GM12891 (cell line): ENCODE data around the gene THUMPD3.
A peak's percentile ranks its signal among the peaks of the same experiment; 100 is the strongest.

Experiments used
- DNase-seq: peaks from one replicate; pipeline ENCODE4 v3.0.0; 2011; ENCODE audit warnings: low spot score; ENCODE audit not compliant: insufficient read length
- FAIRE-seq: peaks from 2 replicates; lab custom pipeline; 2011; peaks lifted over from hg19 to GRCh38; lab: Jason Lieb, UNC
- PAX5 ChIP-seq: IDR thresholded peaks from 2 replicates; pipeline ENCODE4 v1.6.1; 2011; ENCODE audit warnings: low read length, moderate library complexity, mild to moderate bottlenecking; ENCODE audit not compliant: insufficient read depth, severe bottlenecking
- POLR2A ChIP-seq: IDR thresholded peaks from 2 replicates; pipeline ENCODE4 v1.6.1; 2011; ENCODE audit warnings: low read depth, low read length, control low read depth
- POLR2AphosphoS5 ChIP-seq: IDR thresholded peaks from 2 replicates; pipeline ENCODE4 v1.6.1; 2011; ENCODE audit warnings: low read depth, low read length, control low read depth
- POU2F2 ChIP-seq: IDR thresholded peaks from 2 replicates; pipeline ENCODE4 v1.6.1; 2011; ENCODE audit warnings: low read depth, mild to moderate bottlenecking, control low read depth, low read length, moderate library complexity
- SPI1 ChIP-seq: IDR thresholded peaks from 2 replicates; pipeline ENCODE4 v1.6.1; 2011; ENCODE audit warnings: low read depth, low read length, control low read depth
- TAF1 ChIP-seq: IDR thresholded peaks from 2 replicates; pipeline ENCODE4 v1.6.1; 2011; ENCODE audit warnings: low read depth, low read length, control low read depth

The THUMPD3 gene

DNA sequence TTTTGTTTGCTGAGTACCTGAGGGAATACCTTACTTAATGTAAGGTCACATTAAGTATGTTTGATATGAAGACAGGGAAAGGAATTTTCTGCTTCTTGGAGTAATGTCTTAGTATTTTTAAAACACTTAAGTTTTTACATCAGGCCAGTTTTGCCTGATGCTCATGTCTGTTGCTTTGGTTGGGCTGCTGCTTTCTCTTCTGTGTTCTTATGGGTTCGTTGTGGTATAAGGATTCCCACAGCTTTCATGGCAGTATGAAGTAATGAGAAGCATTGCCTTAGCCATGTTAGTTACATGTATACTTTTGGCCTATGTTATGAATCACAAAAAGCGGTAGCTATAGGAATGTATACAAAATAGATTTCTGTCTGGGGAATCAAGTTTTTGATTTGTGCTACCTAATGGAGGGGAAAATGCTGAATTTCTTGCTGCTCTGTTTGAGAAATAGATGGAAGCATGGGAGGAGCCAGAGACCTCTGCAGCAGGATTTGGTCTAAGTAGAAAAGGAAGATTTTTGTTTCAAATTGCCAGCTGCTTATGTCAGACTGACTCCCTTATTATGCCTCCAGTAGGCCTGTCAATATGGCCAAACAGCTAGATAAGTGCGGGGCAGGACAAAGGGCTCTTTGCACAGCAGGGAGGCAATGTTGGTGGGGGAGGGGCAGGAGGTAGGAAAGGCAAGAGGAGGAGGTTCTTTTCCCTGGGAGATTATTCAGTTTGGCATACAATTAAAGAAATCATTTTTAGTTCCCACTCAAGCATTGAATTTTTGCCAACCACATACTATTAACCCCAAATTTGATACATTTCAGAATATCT, 39.8 kb downstream of the THUMPD3 start:
- TF ChIP-seq TAF1 (no peak), POU2F2 (no peak), SPI1 (no peak), PAX5 (no peak), POLR2AphosphoS5 (no peak), POLR2A (no peak)
- DNase-seq = no peak
- no peak for FAIRE-seq

DNA sequence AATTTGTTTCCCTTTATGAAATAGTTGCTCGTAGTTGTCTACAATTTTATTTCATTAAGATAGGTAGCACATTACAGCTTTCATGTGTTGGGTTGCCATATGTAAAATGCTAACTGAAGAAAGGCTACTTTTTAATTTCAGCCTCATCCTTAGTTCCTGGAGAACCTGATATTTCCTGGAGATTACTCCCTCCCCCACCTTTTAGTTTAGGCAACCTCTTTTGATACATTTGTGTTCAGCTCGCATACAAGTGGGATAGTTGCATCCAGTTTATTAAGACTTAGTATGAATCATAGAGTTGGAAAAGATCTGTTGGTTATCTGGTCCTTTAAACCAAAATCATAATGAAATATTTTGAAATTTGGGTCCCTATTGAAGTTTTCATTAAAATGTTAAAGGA, 40.6 kb downstream of the THUMPD3 start:
- DNase-seq (no peak), FAIRE-seq (no peak)

DNA sequence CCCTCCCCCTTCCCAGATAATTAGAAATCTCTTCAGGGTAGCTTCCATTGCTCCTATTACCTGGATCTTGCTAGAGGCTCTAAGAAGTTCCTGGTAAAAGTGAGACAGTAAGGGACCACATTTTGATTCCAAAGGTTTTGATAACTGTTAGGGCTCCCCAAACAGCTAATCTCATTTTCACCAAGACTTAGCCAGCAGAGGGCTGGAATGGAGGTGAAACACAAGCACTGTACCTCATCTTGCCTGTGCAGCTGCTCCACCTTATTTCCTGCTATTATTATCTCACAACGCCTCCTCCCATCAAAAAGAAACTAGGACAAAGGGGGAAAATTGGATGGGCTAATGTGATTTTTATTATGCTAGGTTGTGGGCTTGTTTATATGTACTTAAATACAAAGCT, 41.8 kb downstream of the THUMPD3 start:
- TF ChIP-seq POLR2A (no peak), TAF1 (no peak), SPI1 (no peak), POLR2AphosphoS5 (no peak), POU2F2 (no peak), PAX5 (no peak)
- no peak for DNase-seq
- FAIRE-seq = peak; percentile 43

More for the DNA sequence above, 40.6 kb downstream of the THUMPD3 start:
- no peak for TF ChIP-seq TAF1
- TF ChIP-seq POU2F2 = no peak
- TF ChIP-seq POLR2AphosphoS5 = no peak
- no peak for TF ChIP-seq SPI1
- TF ChIP-seq POLR2A = no peak
- no peak for TF ChIP-seq PAX5

DNA sequence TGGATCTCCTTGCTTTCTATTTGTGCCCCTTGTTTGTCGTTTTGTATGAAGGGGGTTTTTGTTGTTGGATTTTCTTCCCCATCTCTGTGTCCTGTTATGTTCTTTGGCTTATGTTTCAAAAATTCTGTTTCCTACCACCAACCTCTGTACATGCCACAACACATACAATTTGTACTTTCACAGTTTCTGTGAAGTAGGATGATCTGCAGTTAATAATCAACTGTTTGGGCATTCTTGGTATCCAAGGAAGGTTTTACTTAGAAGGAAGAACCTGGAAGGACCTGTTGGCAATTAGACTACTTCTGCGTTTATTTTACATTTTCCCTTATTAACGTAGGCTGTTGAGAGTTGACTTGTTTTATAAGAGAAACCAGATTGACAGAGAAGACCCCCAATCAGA, 42.9 kb downstream of the THUMPD3 start:
- DNase-seq (no peak), FAIRE-seq (no peak)
- TF ChIP-seq SPI1 (no peak), TAF1 (no peak), POLR2A (no peak), POU2F2 (no peak), PAX5 (no peak), POLR2AphosphoS5 (no peak)

DNA sequence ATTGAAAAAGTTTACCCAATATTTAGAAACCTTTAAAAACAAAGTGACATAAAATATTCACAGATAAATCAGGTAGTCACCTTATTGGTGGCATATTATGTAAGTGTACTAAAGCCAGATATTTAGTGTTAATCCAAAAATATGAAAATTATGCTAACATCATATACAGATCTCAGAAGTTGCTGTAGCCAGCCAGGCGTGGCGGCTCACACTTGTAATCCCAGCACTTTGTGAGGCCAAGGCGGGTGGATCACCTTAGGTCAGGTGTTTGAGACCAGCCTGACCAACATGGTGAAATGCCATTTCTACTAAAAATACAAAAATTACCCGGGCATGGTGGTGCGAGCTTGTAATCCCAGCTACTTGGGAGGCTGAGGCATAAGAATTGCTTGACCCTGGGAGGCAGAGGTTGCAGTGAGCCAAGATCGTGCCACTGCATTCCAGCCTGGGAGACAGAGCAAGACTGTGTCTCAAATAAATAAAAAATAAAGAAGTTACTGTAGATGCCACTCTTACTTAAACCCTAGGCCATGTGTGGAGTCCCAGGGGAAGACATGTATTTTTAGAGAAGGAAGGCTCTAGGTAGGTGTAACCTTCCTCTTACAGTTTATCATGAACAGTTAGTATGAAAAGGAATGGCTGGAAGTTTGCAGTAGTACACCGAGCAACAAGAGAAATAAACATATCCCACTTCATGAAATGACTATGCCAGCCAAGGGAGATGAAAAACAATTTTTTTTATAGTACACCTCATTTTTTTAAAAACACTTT, 44.2 kb downstream of the THUMPD3 start:
- FAIRE-seq (no peak), DNase-seq (no peak)
- TF ChIP-seq PAX5 = peak; percentile 74
- TF ChIP-seq POLR2A = no peak

DNA sequence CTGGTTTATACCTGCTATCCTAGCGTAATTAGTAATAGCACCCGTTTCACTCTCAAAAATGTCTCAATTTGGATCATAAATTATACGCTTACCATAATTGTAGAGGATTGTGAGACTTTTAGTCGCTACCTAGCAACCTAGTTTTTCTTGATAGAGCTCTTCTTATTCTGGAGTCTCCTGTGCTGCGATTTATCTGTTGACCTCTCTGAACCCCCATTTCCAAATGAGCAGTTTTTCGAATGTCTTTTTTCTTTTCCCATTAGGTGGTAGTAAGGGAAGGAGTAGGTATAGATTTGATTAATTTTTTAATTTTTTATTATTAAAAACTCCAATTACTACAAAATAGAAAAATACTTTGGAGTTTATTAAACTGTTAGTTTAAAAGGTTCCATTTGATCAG, 45.2 kb downstream of the THUMPD3 start:
- DNase-seq (no peak), FAIRE-seq (no peak)
- TF ChIP-seq POU2F2 = no peak
- TF ChIP-seq SPI1 = no peak
- TF ChIP-seq POLR2AphosphoS5 = no peak

DNA sequence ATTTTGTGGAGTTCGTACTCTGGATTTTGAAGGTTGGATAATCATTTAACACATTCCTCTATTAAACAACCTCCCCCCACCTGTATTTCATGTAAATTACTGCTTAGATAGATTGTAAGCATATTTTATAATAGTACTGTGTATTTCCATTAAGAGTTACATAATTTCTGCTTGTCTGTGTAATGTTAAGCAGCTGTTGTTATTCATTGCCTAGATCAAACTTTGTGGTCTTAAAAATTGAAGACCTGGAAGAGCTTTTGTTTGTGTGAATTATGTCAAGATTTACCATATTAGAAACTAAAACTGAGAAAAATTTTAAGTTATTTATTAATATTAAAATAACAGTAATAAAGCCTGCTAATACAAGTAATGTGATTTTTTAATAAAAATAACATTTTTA, 45.7 kb downstream of the THUMPD3 start:
- TF ChIP-seq POU2F2 = no peak
- FAIRE-seq (no peak), DNase-seq (no peak)

DNA sequence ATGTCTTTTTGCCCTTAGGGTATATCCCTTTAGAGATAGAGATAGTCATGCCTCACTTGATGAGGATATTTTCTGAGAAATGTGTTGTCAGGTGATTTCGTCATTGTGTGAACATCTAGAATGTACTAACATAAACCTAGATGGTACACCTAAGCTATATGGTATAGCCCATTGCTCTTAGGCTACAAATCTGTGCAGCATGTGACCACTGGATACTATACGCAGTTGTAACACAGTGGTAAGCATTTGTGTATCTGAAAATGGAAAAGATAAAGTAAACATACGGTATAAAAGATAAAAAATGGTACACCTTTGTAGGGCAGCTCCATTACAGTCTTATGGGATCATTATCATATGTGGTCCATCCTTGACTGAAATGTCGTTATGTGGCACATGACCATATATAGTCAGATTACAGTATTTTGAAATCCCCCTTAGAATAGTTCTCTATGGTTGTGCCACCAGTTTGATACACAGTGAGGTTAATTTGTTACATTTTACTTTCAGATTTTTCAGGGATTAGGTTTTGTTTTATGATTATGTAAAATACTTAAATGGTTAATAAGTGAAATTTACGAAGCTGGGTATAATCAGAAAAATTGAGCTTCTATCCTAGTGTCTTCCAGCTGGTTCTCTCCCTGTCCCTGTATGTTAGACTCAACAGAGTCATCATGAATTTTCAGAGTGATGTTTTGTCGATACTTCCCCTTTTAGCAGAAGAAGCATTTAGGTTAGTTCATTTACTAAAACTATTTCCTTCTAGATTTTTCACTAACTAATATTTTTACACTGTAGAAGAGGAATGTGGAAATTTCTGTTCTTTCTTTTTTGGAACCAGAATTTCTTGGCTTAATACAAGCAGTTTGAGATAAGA, 47.4 kb downstream of the THUMPD3 start:
- no peak for TF ChIP-seq POLR2A
- TF ChIP-seq PAX5 = no peak
- no peak for TF ChIP-seq POU2F2
- no peak for TF ChIP-seq SPI1
- no peak for TF ChIP-seq POLR2AphosphoS5
- TF ChIP-seq TAF1 = no peak
- no peak for DNase-seq
- FAIRE-seq = no peak

DNA sequence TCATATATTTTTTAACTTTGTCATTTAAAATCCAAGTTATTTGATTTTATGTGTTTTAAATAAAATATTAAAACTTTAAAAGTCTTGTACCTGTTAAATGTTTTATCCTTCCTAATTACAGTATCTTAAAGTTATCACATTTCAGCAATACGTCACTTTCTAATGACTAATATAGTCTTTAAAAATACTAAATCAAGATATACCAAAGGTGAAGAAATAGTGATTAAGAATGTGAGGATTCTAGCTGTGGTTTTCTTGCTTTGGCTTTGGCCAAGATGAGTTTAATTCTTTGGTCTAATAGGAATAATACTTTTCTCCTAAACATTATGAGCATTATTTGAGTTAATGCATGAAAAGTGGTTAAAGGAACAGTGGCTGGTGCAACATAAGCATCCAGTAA, 48.4 kb downstream of the THUMPD3 start:
- DNase-seq = no peak
- no peak for TF ChIP-seq SPI1
- TF ChIP-seq TAF1 = no peak
- TF ChIP-seq POLR2AphosphoS5 = no peak
- TF ChIP-seq POLR2A = no peak
- TF ChIP-seq PAX5 = no peak
- no peak for TF ChIP-seq POU2F2
- FAIRE-seq = no peak

DNA sequence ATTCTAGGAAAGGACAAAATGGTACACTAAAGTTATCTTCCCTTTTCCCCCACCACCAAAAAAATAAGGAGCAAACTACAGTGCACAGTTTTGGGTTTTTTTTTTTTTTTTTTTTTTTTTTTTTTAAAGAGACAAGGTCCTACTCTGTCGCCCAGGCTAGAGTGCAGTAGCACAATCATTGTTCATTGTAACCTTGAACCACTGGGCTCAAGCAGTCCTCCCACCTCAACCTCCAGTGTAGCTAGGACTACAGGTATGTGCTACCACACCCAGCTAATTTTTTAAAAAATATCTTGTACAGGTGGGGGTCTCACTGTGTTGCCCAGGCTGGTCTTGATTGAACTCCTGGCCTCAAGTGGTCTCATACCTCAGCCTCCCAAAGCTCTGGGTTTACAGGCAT, 49.4 kb downstream of the THUMPD3 start:
- no peak for FAIRE-seq
- TF ChIP-seq SPI1 (no peak), TAF1 (no peak), POU2F2 (no peak), PAX5 (no peak), POLR2AphosphoS5 (no peak), POLR2A (no peak)
- no peak for DNase-seq
